A673 (cell line): ENCODE results near the gene TMIE. TPM values are rescaled to one million over a fixed set of nuclear protein-coding genes. Genes with fewer than 3 reads are reported as not detected.

Experiments
- BruUV-seq: library from RNA; stranded (reverse); fragments of 400-500 nt; replicated peaks from 2 replicates; lab custom pipeline; 2021; lab: Mats Ljungman, UMichigan
- CTCF ChIA-PET: fragments of 300-600 bp; sonication (Branson Sonifier 250); formaldehyde crosslinking; loops from one replicate; lab custom pipeline; 2022; ENCODE audit warnings: antibody characterized with exemption; lab: Charles Lee
- POLR2A ChIA-PET: fragments of 300-600 bp; sonication (Branson Sonifier 250); formaldehyde crosslinking; loops from one replicate; lab custom pipeline; 2022; ENCODE audit warnings: antibody characterized with exemption; ENCODE audit not compliant: low non-redundant PET; lab: Charles Lee
- DNase-seq: peaks from one replicate; pipeline ENCODE4 v3.0.0-alpha.2; 2015; ENCODE audit warnings: low spot score
- H3K27ac ChIP-seq: fragments of 200-600 bp; sonication (generic); 2 replicates; pipeline ENCODE4 v1.5.1; 2016; ENCODE audit warnings: mixed run types, low read depth, mild to moderate bottlenecking, mixed read lengths, antibody characterized with exemption, low read length; ENCODE audit not compliant: poor library complexity, severe bottlenecking
- H3K27me3 ChIP-seq: fragments of 200-600 bp; sonication (generic); replicated peaks from 2 replicates; pipeline ENCODE4 v1.6.1; 2017; ENCODE audit warnings: mixed run types, low read depth, mild to moderate bottlenecking, mixed read lengths, antibody characterized with exemption, low read length; ENCODE audit not compliant: insufficient read depth, poor library complexity
- H3K36me3 ChIP-seq: fragments of 200-600 bp; sonication (generic); 2 replicates; pipeline ENCODE4 v1.6.1; 2016; ENCODE audit warnings: mixed run types, mild to moderate bottlenecking, mixed read lengths, antibody characterized with exemption, low read length; ENCODE audit not compliant: insufficient read depth, poor library complexity, severe bottlenecking
- H3K4me1 ChIP-seq: fragments of 200-600 bp; sonication (generic); 2 replicates; pipeline ENCODE4 v1.6.1; 2017; ENCODE audit warnings: mixed run types, mild to moderate bottlenecking, mixed read lengths, antibody characterized with exemption, low read length; ENCODE audit not compliant: insufficient read depth, poor library complexity, severe bottlenecking
- H3K4me3 ChIP-seq: fragments of 200-600 bp; sonication (generic); 2 replicates; pipeline ENCODE4 v1.5.1; 2016; ENCODE audit warnings: low read depth, mixed run types, mild to moderate bottlenecking, mixed read lengths, low read length; ENCODE audit not compliant: poor library complexity, severe bottlenecking
- H3K9me3 ChIP-seq: fragments of 200-600 bp; sonication (generic); 2 replicates; pipeline ENCODE4 v1.6.1; 2016; ENCODE audit warnings: mixed run types, low read depth, mild to moderate bottlenecking, mixed read lengths, antibody characterized with exemption, low read length; ENCODE audit not compliant: poor library complexity, severe bottlenecking
- EZH2 ChIP-seq: fragments of 200-600 bp; sonication (generic); IDR thresholded peaks from 2 replicates; pipeline ENCODE4 v1.6.1; 2017; ENCODE audit warnings: borderline replicate concordance, low read depth, mild to moderate bottlenecking, mixed read lengths, antibody characterized with exemption, low read length; ENCODE audit not compliant: poor library complexity, severe bottlenecking
- intact Hi-C: fragments of 100-400 bp; cut with micrococcal nuclease; formaldehyde crosslinking; loops from one replicate; pipeline ENCODE4 v1.10.0; 2022; ENCODE audit not compliant: unreplicated experiment
- total RNA-seq: library from RNA; stranded (reverse); gene quantifications from 2 replicates; pipeline ENCODE4 v1.2.3, GENCODE V29; 2021
- TF ChIP-seq, protein P1 (sequence below): fragments of 300-800, 200-600 bp; sonication (generic); conservative IDR thresholded peaks from 2 replicates; pipeline ENCODE4 v1.5.1; 2017; ENCODE audit warnings: low read depth, mild to moderate bottlenecking, antibody characterized with exemption, low read length, moderate library complexity, mixed read lengths

Gene TMIE
- total RNA-seq, 1 experiment from 2014 or later = not detected

DNA sequence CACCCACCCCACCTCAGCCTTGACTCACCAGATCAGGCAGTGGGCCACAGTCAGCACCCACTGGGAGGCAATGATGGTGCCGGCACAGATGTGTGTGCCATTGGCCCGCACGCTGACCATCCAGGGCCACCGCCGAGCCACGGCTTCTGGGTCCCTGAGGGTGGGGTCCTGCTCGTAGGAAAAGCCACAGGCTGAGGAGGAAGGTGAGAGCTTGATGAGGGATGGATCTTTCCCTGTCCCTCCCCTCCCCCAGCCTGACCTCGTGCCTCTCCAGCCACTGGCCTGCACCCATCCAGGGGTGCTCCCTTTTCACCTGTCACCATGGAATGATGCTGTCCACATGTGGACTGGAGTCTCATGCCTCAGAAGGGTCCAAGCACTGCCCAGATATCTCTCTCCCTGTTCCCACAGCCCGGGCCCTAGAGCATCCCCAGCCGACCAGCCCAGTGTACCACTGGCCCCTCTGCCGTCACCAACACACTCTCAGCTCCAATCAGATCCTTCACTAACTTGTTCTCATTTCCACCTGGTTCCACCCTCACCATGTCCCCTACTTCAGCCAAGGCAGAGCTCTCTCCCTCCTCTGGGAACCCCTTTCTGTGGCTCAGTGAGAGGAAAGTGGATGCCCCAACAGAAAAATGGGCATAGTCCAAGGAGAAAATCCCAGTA lies 14.4 kb downstream of the TMIE start:
- H3K4me1 ChIP-seq = no peaks in the 10 kb centered on the region
- ChIA-PET POLR2A (interaction anchor here (0.5 kb wide), 1 partner anchor 159 kb away, joined by 7 read pairs; no protein-coding TSS in a partner anchor), CTCF (no interaction called here)
- no peak for DNase-seq
- no peak for TF ChIP-seq EZH2
- TF ChIP-seq, protein P1, sequence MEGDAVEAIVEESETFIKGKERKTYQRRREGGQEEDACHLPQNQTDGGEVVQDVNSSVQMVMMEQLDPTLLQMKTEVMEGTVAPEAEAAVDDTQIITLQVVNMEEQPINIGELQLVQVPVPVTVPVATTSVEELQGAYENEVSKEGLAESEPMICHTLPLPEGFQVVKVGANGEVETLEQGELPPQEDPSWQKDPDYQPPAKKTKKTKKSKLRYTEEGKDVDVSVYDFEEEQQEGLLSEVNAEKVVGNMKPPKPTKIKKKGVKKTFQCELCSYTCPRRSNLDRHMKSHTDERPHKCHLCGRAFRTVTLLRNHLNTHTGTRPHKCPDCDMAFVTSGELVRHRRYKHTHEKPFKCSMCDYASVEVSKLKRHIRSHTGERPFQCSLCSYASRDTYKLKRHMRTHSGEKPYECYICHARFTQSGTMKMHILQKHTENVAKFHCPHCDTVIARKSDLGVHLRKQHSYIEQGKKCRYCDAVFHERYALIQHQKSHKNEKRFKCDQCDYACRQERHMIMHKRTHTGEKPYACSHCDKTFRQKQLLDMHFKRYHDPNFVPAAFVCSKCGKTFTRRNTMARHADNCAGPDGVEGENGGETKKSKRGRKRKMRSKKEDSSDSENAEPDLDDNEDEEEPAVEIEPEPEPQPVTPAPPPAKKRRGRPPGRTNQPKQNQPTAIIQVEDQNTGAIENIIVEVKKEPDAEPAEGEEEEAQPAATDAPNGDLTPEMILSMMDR = no peak
- no peaks in the 10 kb centered on the region for H3K27me3 ChIP-seq
- H3K36me3 ChIP-seq = no peaks in the 10 kb centered on the region
- BruUV-seq = no TSS peak
- H3K27ac ChIP-seq = no peak overlapping the region
- intact Hi-C loops = no loop called here
- H3K9me3 ChIP-seq = no peaks in the 10 kb centered on the region
- no peak overlapping the region for H3K4me3 ChIP-seq

DNA sequence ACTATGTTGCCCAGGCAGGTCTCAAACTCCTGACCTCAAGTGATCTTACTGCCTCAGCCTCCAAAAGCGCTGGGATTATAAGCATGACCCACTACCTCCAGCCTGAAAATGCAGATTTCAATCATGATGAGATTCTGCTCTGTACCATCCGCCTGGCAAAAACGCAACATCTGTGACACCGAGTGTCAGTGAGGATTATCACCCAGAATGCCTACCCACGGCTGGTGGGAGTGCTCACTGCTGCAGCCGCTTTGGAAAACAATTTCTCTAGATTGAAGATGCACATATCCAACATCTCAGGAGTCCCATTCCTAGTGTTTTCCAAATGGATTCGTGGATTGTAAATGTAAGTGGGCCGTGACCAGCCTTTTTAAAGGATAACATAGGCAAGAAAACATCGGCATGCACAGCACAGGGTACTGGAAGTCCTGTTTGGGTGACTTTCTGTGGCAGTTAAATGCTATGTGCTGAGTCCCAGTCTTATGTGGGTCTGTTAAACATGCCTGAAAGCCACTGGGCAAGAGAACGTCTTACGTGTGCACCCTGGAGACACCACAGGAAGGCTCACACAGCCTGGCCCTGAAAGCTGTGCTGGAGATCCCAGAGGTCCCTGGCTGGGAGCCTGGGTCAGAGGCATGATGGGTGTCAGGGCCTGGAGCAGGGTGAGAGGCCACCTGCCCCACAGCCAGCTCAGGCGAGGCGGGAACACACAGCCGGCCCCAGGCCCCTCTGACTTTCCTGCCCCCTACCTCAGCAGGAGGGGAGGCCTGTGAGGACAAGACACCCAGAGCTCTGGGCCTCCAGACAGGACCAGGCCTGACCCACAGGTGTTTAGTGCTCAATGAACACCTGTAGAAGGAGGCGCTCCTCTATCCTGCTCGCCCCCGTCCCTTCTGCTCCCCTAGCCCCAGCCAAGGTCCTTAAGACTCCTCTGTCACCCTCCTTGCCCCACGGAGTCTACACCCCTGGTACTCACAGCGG lies 15.6 kb downstream of the TMIE start:
- ChIA-PET POLR2A (no interaction called here), CTCF (no interaction called here)
- TF ChIP-seq, protein P1 = no peak
- no peak for TF ChIP-seq EZH2
- DNase-seq = no peak
- no peaks in the 10 kb centered on the region for H3K9me3 ChIP-seq
- BruUV-seq = no TSS peak
- H3K27me3 ChIP-seq = no peaks in the 10 kb centered on the region
- H3K4me1 ChIP-seq = no peaks in the 10 kb centered on the region
- H3K4me3 ChIP-seq = no peak overlapping the region
- intact Hi-C loops = no loop called here
- no peak overlapping the region for H3K27ac ChIP-seq
- H3K36me3 ChIP-seq = no peaks in the 10 kb centered on the region

- POLR2A ChIA-PET = no interaction called here
- no TSS peak for BruUV-seq
- CTCF ChIA-PET = no interaction called here
- Histone ChIP-seq H3K9me3 (no peaks in the 10 kb centered on the region), H3K4me1 (no peaks in the 10 kb centered on the region), H3K36me3 (no peaks in the 10 kb centered on the region), H3K27ac (no peak within 1 kb of the TSS), H3K27me3 (no peaks in the 10 kb centered on the region), H3K4me3 (no peak within 1 kb of the TSS)
- intact Hi-C loops = no loop called here
- TF ChIP-seq, protein P1 = no peak; the same call in 1 of the 2 replicates
- TF ChIP-seq EZH2 = no peak
- no peak for DNase-seq
These were observed 16.4 kb downstream of the TMIE start, which contains the start of gene PRSS50 for GRCh38 chr3:46717447-46718231. TSS of gene PRSS50 (minus strand) at chr3:46717869. CDS start at chr3:46717824, 45 bp downstream.
